Cerebellar nuclear complex (tissue), 1 donor: ENCODE data around the gene SPTLC3.

Experiments
- DNase-seq, 2 experiments: peaks; one replicate each; lab custom pipeline; 2025; lab: John Stamatoyannopoulos, UW

The SPTLC3 gene

GRCh38 chr20:13187899-13188298 lies 179.1 kb downstream of the SPTLC3 start:
- DNase-seq = no peak

GRCh38 chr20:13199279-13199678 lies 190.5 kb downstream of the SPTLC3 start:
- DNase-seq = no peak

GRCh38 chr20:13200767-13201500 lies 192.2 kb downstream of the SPTLC3 start:
- DNase-seq = no peak

GRCh38 chr20:13202565-13202964 lies 193.8 kb downstream of the SPTLC3 start:
- no peak for DNase-seq

- DNase-seq = no peak
These were observed 196.7 kb downstream of the SPTLC3 start for GRCh38 chr20:13205425-13205824.

- no peak for DNase-seq
These were observed 197.2 kb downstream of the SPTLC3 start for GRCh38 chr20:13205848-13206434.

GRCh38 chr20:13207016-13207415 lies 198.2 kb downstream of the SPTLC3 start:
- no peak for DNase-seq

GRCh38 chr20:13211956-13212618 lies 203.3 kb downstream of the SPTLC3 start:
- no peak for DNase-seq

- no peak for DNase-seq
These were observed 204.0 kb downstream of the SPTLC3 start for GRCh38 chr20:13212750-13213149.

GRCh38 chr20:13213335-13213734 lies 204.6 kb downstream of the SPTLC3 start:
- no peak for DNase-seq

GRCh38 chr20:13216533-13216932 lies 207.8 kb downstream of the SPTLC3 start:
- DNase-seq = no peak
